Gastroesophageal sphincter (tissue), 4 donors: ENCODE results near the gene AFF3. TPM values are rescaled to one million over a fixed set of nuclear protein-coding genes. Genes with fewer than 3 reads are reported as not detected.

Experiments
- ATAC-seq: fragments of 150-250 bp; one replicate; pipeline ENCODE4 v1.9.1; 2016; ENCODE audit warnings: mild to moderate bottlenecking, moderate library complexity
- H3K27ac ChIP-seq, 4 donors: fragments of 200-600 bp; sonication (generic) in 3 of 4; 1 replicate in 3 of 4; 2 replicates in 1 of 4; pipeline ENCODE4 v1.5.1; 2016 to 2019
- H3K27me3 ChIP-seq: fragments of 200-600 bp; sonication (generic); one replicate; pipeline ENCODE4 v1.5.1; 2019
- H3K36me3 ChIP-seq, 2 donors: fragments of 200-600 bp; sonication (generic); one replicate each; pipeline ENCODE4 v1.5.1; 2019; ENCODE audit warnings: control low read depth in 1 of 2
- H3K4me1 ChIP-seq, 3 donors: fragments of 200-600 bp; sonication (generic); 1 replicate in 2 of 3; 2 replicates in 1 of 3; pipeline ENCODE4 v1.5.1; 2016 to 2019; ENCODE audit warnings: control low read depth in 2 of 3
- H3K4me3 ChIP-seq, 2 donors: fragments of 200-600 bp; sonication (generic); one replicate each; pipeline ENCODE4 v1.5.1; 2019; ENCODE audit warnings: mild to moderate bottlenecking in 1 of 2, moderate library complexity in 1 of 2
- H3K9me3 ChIP-seq, 3 donors: fragments of 200-600 bp; sonication (generic); one replicate each; pipeline ENCODE4 v1.5.1; 2017 to 2019; ENCODE audit warnings: control low read depth in 2 of 3
- EP300 ChIP-seq: sonication (generic); formaldehyde crosslinking; IDR thresholded peaks from one replicate; pipeline ENCODE4 v1.6.1; 2017; ENCODE audit warnings: antibody characterized with exemption, mild to moderate bottlenecking
- POLR2A ChIP-seq, 2 donors: fragments of 450-650 bp; IDR thresholded peaks; one replicate each; pipeline ENCODE4 v1.6.1; 2017; ENCODE audit warnings: antibody characterized with exemption in 2 of 2, mild to moderate bottlenecking in 2 of 2, moderate library complexity in 1 of 2
- POLR2AphosphoS5 ChIP-seq: sonication (generic); formaldehyde crosslinking; IDR thresholded peaks from one replicate; pipeline ENCODE4 v1.6.1; 2017; ENCODE audit warnings: antibody characterized with exemption
- WGBS, 2 donors: methylation state at CpG; one replicate each; pipeline ENCODE4 v1.1.5; 2018; ENCODE audit warnings: low coverage in 1 of 2; 5-methylcytosine and 5-hydroxymethylcytosine counted together
- total RNA-seq, 4 donors: library from RNA; depleted of rRNA; stranded (reverse); fragments of >200 nt; gene quantifications; one replicate each; pipeline ENCODE4 v1.1.0, GENCODE V29; 2016
- TF ChIP-seq, protein P1 (sequence below), 4 experiments: fragments of 200-600 bp in 2 of 4; fragments of 450-650 bp in 2 of 4; sonication (generic) in 1 of 4; IDR thresholded peaks; one replicate each; pipeline ENCODE4 v1.5.1; 2017 to 2019; ENCODE audit warnings: antibody characterized with exemption in 4 of 4, mild to moderate bottlenecking in 2 of 4, moderate library complexity in 2 of 4

AFF3 gene
- total RNA-seq, 4 donors from 2014 or later = 15.4 to 74.8 (median 37.7) TPM

DNA sequence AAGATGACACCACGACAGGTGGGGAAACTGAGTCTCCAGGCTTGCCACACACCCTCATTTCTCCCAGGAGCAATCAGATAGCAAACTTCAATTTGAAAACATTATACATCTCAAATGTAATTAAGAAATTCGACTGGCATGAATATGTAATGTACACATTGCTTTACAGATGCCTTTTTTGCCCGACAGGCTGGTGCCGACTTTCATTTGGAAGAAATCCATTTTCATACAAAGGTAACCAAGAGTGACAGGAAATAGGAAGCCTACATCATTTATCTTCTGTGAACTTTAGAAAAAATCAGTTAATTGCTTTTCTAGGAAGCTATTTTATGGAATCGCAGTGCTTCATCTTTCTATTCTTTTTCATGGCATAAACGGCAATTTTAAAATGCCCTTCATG is 140.3 kb downstream of the AFF3 start:
- Histone ChIP-seq H3K36me3 (peaks cover 0 to 38% of the 10 kb centered on the region in 2 donors), H3K4me1 (no peaks in the 10 kb centered on the region), H3K27me3 (no peaks in the 10 kb centered on the region), H3K27ac (no peak overlapping the region), H3K9me3 (no peaks in the 10 kb centered on the region), H3K4me3 (no peak overlapping the region)
- no peak for ATAC-seq
- 80 to 91% methylated on average over 5 to 6 of the region's 6 CpGs for WGBS, 2 donors
- TF ChIP-seq, protein P1, sequence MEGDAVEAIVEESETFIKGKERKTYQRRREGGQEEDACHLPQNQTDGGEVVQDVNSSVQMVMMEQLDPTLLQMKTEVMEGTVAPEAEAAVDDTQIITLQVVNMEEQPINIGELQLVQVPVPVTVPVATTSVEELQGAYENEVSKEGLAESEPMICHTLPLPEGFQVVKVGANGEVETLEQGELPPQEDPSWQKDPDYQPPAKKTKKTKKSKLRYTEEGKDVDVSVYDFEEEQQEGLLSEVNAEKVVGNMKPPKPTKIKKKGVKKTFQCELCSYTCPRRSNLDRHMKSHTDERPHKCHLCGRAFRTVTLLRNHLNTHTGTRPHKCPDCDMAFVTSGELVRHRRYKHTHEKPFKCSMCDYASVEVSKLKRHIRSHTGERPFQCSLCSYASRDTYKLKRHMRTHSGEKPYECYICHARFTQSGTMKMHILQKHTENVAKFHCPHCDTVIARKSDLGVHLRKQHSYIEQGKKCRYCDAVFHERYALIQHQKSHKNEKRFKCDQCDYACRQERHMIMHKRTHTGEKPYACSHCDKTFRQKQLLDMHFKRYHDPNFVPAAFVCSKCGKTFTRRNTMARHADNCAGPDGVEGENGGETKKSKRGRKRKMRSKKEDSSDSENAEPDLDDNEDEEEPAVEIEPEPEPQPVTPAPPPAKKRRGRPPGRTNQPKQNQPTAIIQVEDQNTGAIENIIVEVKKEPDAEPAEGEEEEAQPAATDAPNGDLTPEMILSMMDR (IDR thresholded peaks at IDR 0.05) = no peak
- TF ChIP-seq POLR2AphosphoS5 (no peak), EP300 (no peak), POLR2A (IDR thresholded peaks at IDR 0.05) (no peak)

DNA sequence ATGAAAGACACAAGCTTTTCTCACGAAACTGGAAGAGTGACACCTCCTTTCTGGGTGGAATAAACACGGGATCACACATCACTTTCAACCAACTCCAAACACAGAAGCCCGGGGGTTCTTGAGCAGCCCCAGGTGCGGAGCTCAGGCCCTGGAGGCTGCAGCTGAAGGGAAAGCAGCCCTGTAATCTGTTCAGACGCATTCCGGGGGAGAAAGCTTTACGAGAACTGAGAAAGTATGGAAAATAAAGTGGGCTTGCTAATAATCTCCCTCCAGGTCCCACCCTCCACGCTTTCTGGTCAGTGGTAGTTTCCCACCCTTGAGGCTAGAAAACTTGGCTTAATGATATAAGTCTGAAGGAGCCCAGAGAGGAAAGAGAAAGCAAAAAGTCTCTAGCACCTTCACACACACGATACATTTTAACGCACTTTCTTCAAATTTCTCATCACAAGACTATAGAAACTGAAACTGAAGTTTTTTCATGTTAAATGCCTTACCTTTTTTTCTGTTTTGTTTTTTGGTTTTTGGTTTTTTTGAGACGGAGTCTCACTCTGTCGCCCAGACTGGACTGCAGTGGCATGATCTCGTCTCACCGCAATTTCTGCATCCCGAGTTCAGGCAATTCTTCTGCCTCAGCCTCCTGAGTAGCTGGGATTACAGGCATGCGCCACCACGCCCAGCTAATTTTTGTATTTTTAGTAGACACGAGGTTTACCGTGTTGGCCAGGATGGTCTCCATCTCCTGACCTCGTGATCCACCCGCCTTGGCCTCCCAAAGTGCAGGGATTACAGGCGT is 141.3 kb downstream of the AFF3 start:
- H3K4me3 ChIP-seq = no peak overlapping the region
- whole genome bisulfite sequencing, 2 donors = 91 to 94% methylated on average over 12 to 16 of the region's 22 CpGs
- H3K27ac ChIP-seq = no peak overlapping the region
- H3K36me3 ChIP-seq = peaks cover 0 to 28% of the 10 kb centered on the region in 2 donors
- TF ChIP-seq, protein P1 (IDR thresholded peaks at IDR 0.05) = no peak
- no peak for TF ChIP-seq POLR2A (IDR thresholded peaks at IDR 0.05)
- TF ChIP-seq EP300 = no peak
- TF ChIP-seq POLR2AphosphoS5 = no peak
- H3K9me3 ChIP-seq = no peaks in the 10 kb centered on the region
- H3K4me1 ChIP-seq = no peaks in the 10 kb centered on the region
- no peaks in the 10 kb centered on the region for H3K27me3 ChIP-seq
- no peak for ATAC-seq

DNA sequence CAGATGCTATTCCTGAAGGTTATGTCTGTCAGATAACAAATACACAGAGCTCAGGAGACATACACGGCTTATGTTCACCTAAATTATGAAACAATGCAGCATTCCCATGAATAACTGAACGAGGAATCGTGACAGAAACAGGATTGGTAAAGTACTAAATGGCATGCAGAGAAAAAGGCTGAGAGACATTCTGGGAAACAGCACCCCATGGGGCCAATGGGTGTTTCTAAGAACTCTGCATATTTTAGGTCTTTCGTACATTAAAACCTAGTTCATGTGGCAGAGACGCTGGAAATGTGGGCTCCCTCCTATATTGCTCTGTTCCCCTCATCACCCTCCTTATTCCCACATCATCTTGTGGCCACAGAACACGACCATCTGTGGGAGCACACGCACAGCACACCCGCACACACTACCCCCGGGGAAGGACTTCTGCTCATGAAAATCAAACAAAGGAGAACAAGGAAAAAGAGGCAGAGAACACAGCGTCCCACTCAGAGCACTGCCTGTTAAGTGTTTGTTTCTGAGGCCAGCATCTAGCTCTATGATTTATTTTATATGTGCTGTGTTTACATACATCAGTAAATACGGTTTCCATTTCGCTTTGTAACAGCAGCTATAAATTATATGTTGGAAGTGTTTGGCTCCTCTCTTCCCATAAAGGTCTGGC is 143.6 kb downstream of the AFF3 start:
- peaks cover 0 to 17% of the 10 kb centered on the region in 2 donors for H3K36me3 ChIP-seq
- no peak for ATAC-seq
- WGBS, 2 donors = 81 to 93% methylated on average over 12 of the region's 12 CpGs
- no peaks in the 10 kb centered on the region for H3K27me3 ChIP-seq
- H3K27ac ChIP-seq = no peak overlapping the region
- no peaks in the 10 kb centered on the region for H3K9me3 ChIP-seq
- no peak overlapping the region for H3K4me3 ChIP-seq
- no peak for TF ChIP-seq EP300
- no peak for TF ChIP-seq POLR2AphosphoS5
- H3K4me1 ChIP-seq = no peaks in the 10 kb centered on the region

DNA sequence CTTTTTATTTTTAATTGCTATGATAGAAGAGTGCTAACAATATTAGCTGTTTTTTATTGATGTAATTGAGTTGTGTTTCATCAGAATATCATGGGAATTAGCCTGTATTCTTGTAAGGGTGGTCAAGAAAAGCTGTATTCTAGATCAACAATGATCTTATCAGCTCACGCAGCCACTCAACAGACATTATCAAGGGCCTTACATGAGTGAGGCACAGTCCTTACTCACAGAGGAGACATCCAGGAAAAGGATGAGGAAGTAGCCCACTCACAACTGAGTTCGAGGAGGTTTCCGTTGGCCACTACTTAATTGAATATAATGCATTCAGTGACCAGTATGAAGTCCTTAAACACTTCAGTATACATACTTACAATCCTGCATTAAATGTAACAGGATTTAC is 152.5 kb downstream of the AFF3 start:
- TF ChIP-seq EP300 (no peak), POLR2AphosphoS5 (no peak), POLR2A (IDR thresholded peaks at IDR 0.05) (no peak)
- TF ChIP-seq, protein P1 (IDR thresholded peaks at IDR 0.05) = no peak
- ATAC-seq = no peak
- WGBS, 2 donors = 90% methylated on average over 3 of the region's 3 CpGs
- H3K27me3 ChIP-seq = no peaks in the 10 kb centered on the region
- H3K27ac ChIP-seq = no peak overlapping the region
- peaks cover 0 to 8% of the 10 kb centered on the region in 2 donors for H3K36me3 ChIP-seq
- no peak overlapping the region for H3K4me3 ChIP-seq
- H3K4me1 ChIP-seq = no peaks in the 10 kb centered on the region
- H3K9me3 ChIP-seq = no peaks in the 10 kb centered on the region

DNA sequence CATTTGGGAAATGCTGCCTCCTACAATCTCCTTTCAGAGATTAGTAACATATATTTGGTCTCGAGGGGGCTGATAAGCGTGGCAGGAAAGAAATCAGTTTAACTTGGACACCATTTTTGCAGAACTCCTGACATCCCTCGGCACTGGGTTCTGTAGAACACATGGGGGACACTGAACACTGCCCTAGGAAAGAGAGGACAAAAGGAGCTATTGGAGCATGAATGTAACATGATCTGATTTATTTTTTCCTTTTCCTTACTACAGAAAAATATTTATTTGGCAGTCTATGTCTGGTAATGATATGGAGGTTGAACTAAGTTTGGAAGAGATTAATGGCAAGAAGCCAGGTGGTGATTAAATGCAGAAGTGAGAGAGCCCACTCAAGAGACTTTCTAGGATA is 153.8 kb downstream of the AFF3 start:
- Histone ChIP-seq H3K27ac (no peak overlapping the region), H3K36me3 (peaks cover 0 to 8% of the 10 kb centered on the region in 2 donors), H3K4me1 (no peaks in the 10 kb centered on the region), H3K9me3 (no peaks in the 10 kb centered on the region), H3K4me3 (no peak overlapping the region), H3K27me3 (no peaks in the 10 kb centered on the region)
- 41% methylated on average over 3 of the region's 3 CpGs; no CpG with 5 or more reads in 1 of the 2 donors for WGBS, 2 donors
- TF ChIP-seq POLR2A (IDR thresholded peaks at IDR 0.05) (no peak), POLR2AphosphoS5 (no peak), EP300 (no peak)
- TF ChIP-seq, protein P1 (IDR thresholded peaks at IDR 0.05) = no peak
- no peak for ATAC-seq
